Stimulated activated CD8-positive, alpha-beta memory T cell treated with anti-CD3 and anti-CD28 coated beads, Interleukin-15, amount 100 ng/mL, for 48 hours (primary cell): ENCODE measurements around the gene BDKRB1.

ENCODE experiments used
- DNase-seq, 2 donors: peaks; one replicate each; pipeline ENCODE4 v3.0.0-alpha.2; 2020; ENCODE audit warnings: low read depth in 2 of 2

Gene BDKRB1

GRCh38 chr14:96255501-96256366, at the start of gene BDKRB1:
BDKRB1 (plus strand) TSS chr14:96256210; CDS start chr14:96263683, 7,473 bp downstream.
- DNase-seq, result no peak

DNA sequence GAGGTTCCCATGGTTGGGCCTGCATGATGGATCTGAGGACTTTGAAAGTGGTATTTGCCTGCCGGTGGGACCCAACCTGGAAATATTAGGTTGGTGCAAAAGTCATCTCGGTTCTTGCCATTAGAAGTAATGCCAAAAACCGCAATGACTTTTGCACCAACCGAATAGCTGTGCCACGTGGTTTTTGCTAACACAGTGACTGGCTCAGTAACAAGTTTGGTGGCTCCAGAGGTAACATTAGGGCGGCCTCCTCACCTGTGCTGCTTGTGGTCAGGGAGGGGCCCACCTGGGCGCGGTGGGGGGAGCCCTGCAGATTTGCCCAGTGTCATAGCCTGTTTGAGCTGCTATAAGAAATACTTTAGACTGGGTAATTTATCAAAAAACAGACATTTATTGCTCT, 49.5 kb upstream of the BDKRB1 start:
- DNase-seq, result no peak

DNA sequence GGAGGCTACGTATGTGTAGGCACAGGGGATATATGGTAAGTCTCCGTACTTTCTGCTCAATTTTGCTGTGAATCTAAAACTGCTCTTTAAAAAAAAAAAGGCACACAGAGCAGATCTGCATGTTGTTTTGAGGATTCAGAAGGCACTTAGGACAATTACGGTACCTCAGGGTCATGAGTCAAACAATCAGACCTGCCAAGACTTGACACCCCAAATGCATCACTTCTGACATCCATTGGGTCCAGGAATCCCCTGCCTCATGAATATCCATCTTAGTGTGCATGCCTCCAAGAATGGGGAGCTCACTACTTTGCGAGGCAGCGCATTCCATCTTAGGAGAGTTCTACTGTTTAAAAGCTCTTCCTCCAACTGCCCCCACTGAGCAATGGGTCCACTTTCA, 48.3 kb upstream of the BDKRB1 start:
- no peak for DNase-seq

DNA sequence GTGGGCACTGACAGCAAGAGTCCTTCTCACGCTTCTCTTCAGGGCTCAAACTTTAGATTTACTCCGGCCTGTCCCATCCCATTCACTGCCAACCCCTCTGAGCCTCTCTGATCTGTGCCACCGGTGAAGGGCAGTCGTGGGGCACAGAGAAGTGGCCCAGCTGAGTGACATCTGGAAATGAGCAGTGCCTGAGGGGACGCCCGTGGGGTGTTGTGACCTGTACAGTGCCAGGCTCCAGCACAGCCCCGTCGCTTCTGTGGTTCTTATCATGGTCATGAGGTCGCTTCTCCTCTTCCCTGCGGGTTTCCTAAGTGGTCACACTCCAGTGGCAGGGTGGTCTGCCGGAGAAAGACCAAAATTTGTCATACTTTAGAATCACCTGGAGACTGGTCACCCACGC, 47.3 kb upstream of the BDKRB1 start:
- no peak for DNase-seq

- DNase-seq, result no peak
Measured at GRCh38 chr14:96212140-96212539, 43.9 kb upstream of the BDKRB1 start.

GRCh38 chr14:96212896-96213295, 43.1 kb upstream of the BDKRB1 start:
- no peak for DNase-seq

DNA sequence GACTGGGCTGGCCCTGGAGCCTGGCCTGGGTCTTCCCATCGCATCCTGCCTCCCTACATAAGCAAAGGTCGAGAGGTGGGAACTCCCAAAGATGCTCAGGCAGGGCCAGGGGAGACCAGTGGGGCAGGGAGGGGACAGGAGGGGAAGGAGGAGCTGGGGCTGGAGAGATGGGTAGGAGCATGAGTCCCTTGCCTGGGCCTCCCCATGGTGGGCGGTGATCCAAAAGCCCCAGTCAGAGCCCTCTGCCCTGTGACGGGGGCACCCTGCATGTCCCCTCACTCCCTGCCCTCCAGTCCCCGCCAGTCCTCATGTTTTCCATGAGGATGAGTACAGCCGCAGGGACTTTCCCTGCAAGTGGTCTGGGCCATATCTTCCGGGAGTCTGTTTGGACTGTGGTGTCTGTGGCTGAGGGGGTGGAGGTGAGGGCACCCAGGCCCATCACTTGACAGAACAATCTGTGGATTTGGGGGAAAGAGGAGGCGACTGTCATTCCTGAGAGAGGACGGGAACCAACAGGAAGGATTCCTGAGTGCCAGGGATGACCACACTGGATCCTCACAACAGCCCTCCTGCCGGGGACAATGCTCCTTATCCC, 42.0 kb upstream of the BDKRB1 start:
- no peak for DNase-seq

- DNase-seq, result no peak
Measured at GRCh38 chr14:96214793-96215192, 41.2 kb upstream of the BDKRB1 start.

GRCh38 chr14:96215452-96216244, 40.4 kb upstream of the BDKRB1 start:
- no peak for DNase-seq

DNA sequence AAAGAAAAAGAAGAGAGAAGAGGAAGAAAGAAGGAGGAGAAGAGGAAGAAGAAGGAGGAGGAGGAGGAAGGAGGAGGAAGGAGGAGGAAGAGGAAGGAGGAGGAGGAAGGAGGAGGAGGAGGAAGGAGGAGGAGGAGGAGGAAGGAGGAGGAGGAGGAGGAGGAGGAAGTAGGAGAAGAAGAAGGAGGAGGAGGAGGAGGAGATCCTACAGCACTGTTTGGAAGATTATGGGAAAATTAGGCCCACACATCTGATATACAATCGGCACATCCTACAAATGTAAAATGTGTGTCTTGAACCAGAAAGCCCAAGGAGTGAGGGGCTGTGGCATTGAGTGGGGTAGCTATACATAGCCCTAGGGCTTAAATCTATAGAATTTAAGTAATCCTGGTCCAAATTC, 39.4 kb upstream of the BDKRB1 start:
- no peak for DNase-seq

DNA sequence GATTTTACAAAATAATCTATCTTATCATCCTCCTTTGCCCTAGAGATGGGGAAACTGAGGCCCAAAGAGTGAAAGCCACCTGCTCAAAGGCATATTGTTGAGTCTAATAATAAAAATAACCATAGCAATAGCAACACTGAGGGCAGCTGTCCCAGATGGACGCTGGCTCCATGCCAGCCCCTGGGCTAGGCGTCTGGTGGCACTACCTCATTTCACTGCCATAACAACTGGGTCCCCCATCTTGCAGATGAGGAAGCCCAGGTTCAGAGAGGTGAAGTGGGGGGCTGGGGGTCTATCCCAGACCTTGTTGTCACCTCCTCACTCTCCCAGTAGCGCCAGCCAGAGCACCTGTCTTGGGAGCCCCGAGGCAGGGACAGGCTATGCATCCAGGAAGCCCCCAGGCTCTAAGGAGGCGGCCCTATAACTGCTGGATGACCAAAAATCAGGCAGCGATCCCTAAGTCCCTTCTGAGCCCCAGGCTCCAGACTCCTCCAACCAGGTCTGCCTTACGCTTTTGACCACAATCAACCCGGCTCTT, 38.6 kb upstream of the BDKRB1 start:
- no peak for DNase-seq

DNA sequence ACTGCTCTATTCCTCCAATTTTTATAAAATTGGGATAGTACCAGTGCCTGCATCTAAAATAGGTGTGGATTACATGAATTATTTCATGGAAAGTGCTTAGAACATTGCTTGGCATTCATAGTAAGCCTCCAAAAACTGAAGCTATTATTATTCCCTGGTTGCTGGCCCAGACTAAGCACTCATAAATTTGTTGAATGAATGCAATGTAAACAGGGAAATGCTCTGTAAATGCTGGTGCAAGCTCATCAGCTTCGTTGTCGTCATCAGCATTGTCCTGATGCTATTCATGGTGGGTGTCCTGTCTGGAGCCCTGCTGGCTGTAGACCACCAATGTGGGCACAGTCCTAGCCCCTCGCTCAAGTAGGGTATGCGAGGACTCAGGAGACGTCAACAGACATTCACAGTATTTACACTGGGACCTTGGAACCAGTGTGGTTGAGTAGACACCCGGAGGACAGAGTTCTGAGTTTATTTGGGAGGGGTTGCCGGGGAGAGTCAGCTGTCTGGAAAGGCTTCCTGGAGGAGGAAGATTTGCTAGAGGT, 34.8 kb upstream of the BDKRB1 start:
- no peak for DNase-seq

DNA sequence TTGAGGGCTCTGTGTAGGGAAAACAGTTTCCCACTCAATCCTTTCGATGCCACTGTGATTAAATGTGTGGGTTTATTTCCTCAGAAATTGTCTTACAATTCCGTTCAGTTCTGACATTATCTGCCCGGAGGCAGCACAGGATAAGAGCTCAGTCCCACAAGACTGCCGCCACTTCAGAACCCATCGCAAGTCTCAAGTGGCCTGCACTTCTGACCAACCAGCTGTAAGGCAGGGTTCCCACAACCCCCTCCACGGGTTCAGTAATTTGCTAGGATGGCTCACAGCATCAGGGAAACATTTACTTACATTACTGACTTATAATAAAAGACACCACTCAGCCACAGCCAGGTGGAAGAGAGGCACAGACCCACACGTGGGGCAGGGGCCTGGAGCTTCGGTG, 34.2 kb upstream of the BDKRB1 start:
- DNase-seq, result no peak

DNA sequence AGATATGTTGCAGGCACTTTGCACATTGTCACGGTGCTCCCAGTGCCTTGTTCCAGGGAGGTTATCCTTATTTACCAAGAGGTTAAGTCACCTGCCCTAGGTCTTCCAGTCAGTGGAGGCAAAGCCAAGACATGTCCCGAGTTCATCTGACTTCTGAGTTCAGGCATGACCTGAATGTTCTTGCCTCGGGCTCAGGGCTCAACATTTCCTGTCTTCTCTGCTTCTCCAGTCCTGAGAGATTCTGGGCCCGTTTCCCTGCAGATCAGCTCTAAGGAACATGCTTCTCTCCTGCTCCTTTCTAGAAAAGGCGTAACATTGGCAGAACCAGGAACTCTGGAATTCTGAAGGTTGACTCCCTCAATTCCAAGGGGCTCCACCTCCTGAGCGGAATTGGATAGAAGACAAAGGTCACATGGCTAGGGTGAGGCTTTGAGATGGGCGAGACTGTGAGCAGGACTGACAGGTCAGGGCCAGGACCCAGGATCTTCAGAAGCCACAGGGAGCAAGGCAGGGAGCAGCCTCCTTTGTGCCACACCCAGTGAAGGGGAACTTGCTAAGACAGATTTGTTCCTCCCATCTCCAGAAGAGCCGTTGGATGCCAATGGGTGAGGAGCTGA, 31.4 kb upstream of the BDKRB1 start:
- no peak for DNase-seq

GRCh38 chr14:96225213-96225612, 30.8 kb upstream of the BDKRB1 start:
- DNase-seq, result no peak

- DNase-seq, result no peak
Measured at GRCh38 chr14:96225745-96226151, 30.3 kb upstream of the BDKRB1 start.

GRCh38 chr14:96227428-96227827, 28.6 kb upstream of the BDKRB1 start:
- DNase-seq, result no peak

GRCh38 chr14:96229315-96229714, 26.7 kb upstream of the BDKRB1 start:
- no peak for DNase-seq

DNA sequence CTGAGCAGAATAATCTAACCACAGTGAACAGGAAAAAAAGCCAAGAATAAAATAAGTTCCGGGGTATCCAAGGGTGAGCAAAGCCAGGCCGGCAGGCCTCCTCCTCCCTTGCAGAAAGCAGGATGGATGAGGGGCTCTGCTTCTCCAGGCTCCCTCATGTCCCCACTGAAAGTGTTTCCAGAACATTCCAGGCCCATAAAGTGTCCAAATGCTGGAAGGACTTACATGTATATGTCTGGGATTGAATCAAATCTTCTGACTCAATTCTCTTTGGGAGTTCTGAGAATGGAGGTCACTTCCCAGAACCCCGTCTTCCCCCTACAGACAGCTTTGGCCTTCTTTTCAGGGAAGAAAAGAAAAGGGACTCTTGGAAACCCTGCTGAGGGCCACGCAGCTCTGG, 25.0 kb upstream of the BDKRB1 start:
- DNase-seq, result no peak

GRCh38 chr14:96231526-96232130, 24.4 kb upstream of the BDKRB1 start:
- no peak for DNase-seq

GRCh38 chr14:96232506-96232905, 23.5 kb upstream of the BDKRB1 start:
- no peak for DNase-seq
